Esophagus muscularis mucosa (tissue), 4 donors: Measurements from ENCODE around the gene ARMC9. TPM values are rescaled to one million over a fixed set of nuclear protein-coding genes. Genes with fewer than 3 reads are reported as not detected.
"Not testable (repeated sequence)": the region's sequence is repeated elsewhere in the genome, so short reads cannot be mapped to it uniquely, and the experiment has no call there.

ENCODE experiments used
- DNase-seq: peaks from one replicate; pipeline ENCODE4 v3.0.0-alpha.2; 2017; ENCODE audit errors: extremely low spot score
- H3K27ac ChIP-seq, 4 donors: fragments of 200-600 bp; sonication (generic); replicated peaks in 1 of 4; 1 replicate in 3 of 4; 2 replicates in 1 of 4; pipeline ENCODE4 v1.5.1; 2016 to 2019; ENCODE audit warnings: mild to moderate bottlenecking in 1 of 4
- H3K27me3 ChIP-seq, 4 donors: fragments of 200-600 bp; sonication (generic); one replicate each; pipeline versions ENCODE4 v1.5.1 to v1.6.0; 2016 to 2019
- H3K36me3 ChIP-seq, 4 donors: fragments of 200-600 bp; sonication (generic); one replicate each; pipeline ENCODE4 v1.5.1; 2016 to 2019
- H3K4me1 ChIP-seq, 4 donors: fragments of 200-600 bp; sonication (generic); one replicate each; pipeline ENCODE4 v1.5.1; 2016 to 2019
- H3K4me3 ChIP-seq, 4 donors: fragments of 200-600 bp; sonication (generic); 1 replicate in 2 of 4; 2 replicates in 2 of 4; pipeline ENCODE4 v1.5.1; 2016 to 2019; ENCODE audit warnings: mild to moderate bottlenecking in 4 of 4, moderate library complexity in 1 of 4
- H3K9me3 ChIP-seq, 4 donors: fragments of 200-600 bp; sonication (generic); 1 replicate in 3 of 4; 2 replicates in 1 of 4; pipeline ENCODE4 v1.5.1; 2016 to 2019
- CTCF ChIP-seq, 3 experiments: fragments of 200-600 bp in 2 of 3; fragments of 450-650 bp in 1 of 3; sonication (generic) in 2 of 3; IDR thresholded peaks; one replicate each; pipeline ENCODE4 v1.5.1; 2017 to 2019; ENCODE audit warnings: antibody characterized with exemption in 3 of 3, mild to moderate bottlenecking in 2 of 3, moderate library complexity in 1 of 3
- EP300 ChIP-seq: sonication (generic); formaldehyde crosslinking; IDR thresholded peaks from one replicate; pipeline ENCODE4 v1.6.1; 2017; ENCODE audit warnings: antibody characterized with exemption
- POLR2A ChIP-seq: fragments of 450-650 bp; IDR thresholded peaks from one replicate; pipeline ENCODE4 v1.6.1; 2017; ENCODE audit warnings: antibody characterized with exemption, moderate library complexity, mild to moderate bottlenecking, low read depth
- POLR2AphosphoS5 ChIP-seq, 2 donors: sonication (generic); formaldehyde crosslinking; IDR thresholded peaks; one replicate each; pipeline ENCODE4 v1.6.1; 2017; ENCODE audit warnings: antibody characterized with exemption in 2 of 2
- WGBS: methylation state at CpG from one replicate; pipeline ENCODE4 v1.1.5; 2018; 5-methylcytosine and 5-hydroxymethylcytosine counted together
- intact Hi-C: fragments of 100-400 bp; cut with DNase I; formaldehyde crosslinking; loops from one replicate; pipeline ENCODE4 v1.15.1; 2023
- total RNA-seq, 4 donors: library from RNA; depleted of rRNA; stranded (reverse); fragments of >200 nt; gene quantifications; one replicate each; pipeline versions ENCODE4 v1.1.0 to v1.2.1, GENCODE V29; 2016

Gene ARMC9
- total RNA-seq, 4 donors from 2014 or later, result 119 to 262 (median 152) TPM

DNA sequence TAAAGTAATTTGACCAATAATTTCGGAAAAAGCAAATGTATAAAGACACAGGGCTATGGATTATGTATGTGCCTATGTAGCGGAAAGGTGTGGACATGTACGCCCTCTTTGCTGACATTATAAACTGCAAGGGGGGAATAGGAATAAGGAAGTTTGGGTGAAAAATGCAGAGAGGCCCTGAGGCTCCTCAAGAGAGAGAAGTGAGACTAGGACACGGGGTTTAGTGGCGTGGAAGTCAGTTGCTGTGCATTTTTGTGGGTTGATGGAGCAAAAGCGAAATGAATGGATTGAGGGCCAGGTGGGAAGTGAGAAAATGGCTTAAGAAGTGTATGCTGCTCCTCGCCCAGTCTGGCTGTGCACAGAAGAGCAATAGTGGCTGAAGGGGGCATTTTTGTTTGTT is 100.8 kb downstream of the ARMC9 start:
- DNase-seq, result peak; percentile 90
- Histone ChIP-seq H3K27ac (no peak overlapping the region), H3K27me3 (no peaks in the 10 kb centered on the region), H3K4me3 (no peak overlapping the region), H3K4me1 (peaks cover 0 to 10% (median 5%) of the 10 kb centered on the region in 4 donors), H3K9me3 (no peaks in the 10 kb centered on the region), H3K36me3 (peaks cover 0 to 75% (median 39%) of the 10 kb centered on the region in 4 donors)
- intact Hi-C loops, result loop anchor here (10.0 kb wide), 1 partner anchor 116 kb away; no protein-coding TSS in a partner anchor
- 78% methylated on average over 7 of the region's 7 CpGs for WGBS
- TF ChIP-seq CTCF (IDR thresholded peaks at IDR 0.05) (no peak), EP300 (no peak), POLR2AphosphoS5 (IDR thresholded peaks at IDR 0.05) (no peak), POLR2A (no peak)

DNA sequence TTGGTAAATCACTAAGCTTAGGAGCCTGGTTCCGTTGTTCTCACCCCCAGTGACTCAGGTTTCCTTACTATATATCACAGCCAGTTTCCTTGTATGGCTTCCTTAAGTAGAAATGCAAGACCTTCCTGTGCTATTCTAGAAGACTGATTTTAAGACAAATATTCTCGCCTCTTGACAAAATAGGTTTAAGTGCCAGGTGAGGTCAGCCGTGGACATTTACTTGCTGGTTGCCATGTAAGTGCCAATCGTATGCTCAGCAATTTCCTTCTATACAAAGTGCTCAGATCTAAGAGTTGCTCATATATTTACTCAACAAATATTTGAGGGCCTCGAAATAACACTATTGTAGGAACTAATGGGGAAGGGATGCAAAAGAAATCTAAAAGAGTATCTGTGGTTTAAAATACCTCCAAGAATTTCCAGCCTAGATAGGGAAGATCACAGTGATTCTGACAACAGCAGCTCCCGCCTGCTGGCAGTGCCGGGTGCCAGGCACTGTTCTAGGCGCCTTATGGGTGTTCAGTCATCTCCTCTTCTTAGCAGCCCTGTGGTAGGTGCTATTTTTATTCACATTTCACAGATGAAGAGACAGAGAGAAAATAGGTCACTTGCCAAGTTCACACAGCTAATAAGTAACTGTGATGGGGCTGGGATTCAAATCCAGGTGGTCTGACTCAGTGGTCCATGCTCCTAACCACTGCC is 101.7 kb downstream of the ARMC9 start:
- no peak overlapping the region for H3K27ac ChIP-seq
- H3K4me1 ChIP-seq, result peaks cover 0 to 7% (median 5%) of the 10 kb centered on the region in 4 donors
- peaks cover 0 to 66% (median 33%) of the 10 kb centered on the region in 4 donors for H3K36me3 ChIP-seq
- H3K4me3 ChIP-seq, result no peak overlapping the region
- WGBS, result 72% methylated on average over 8 of the region's 8 CpGs
- TF ChIP-seq CTCF (IDR thresholded peaks at IDR 0.05), result no peak
- TF ChIP-seq EP300, result no peak
- intact Hi-C loops, result no loop called here
- DNase-seq, result peak; percentile 68
- no peaks in the 10 kb centered on the region for H3K9me3 ChIP-seq
- H3K27me3 ChIP-seq, result no peaks in the 10 kb centered on the region

DNA sequence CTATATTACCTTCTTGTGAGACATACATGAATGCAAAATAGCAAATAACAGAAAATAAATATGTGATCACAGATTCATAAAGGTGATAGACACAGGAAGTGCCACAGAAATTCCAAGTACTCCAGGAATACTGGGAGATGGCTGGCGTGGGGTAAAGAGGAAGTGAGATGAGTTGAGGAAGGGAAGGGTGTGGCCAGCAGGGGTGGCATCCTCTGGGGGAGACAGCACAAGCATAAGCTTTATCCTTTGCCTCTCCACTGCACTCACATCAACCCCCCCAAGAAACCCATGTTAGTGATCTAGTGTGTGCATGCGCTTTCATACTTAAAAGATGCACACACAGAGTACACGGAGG is 102.3 kb downstream of the ARMC9 start:
- intact Hi-C loops, result no loop called here
- 89% methylated on average over 3 of the region's 3 CpGs for WGBS
- Histone ChIP-seq H3K4me3 (no peak overlapping the region), H3K27me3 (no peaks in the 10 kb centered on the region), H3K4me1 (peaks cover 0 to 7% (median 7%) of the 10 kb centered on the region in 4 donors), H3K27ac (no peak overlapping the region), H3K9me3 (no peaks in the 10 kb centered on the region), H3K36me3 (peaks cover 0 to 61% (median 30%) of the 10 kb centered on the region in 4 donors)
- DNase-seq, result peak; percentile 39
- no peak for TF ChIP-seq CTCF (IDR thresholded peaks at IDR 0.05)
- no peak for TF ChIP-seq POLR2AphosphoS5 (IDR thresholded peaks at IDR 0.05)
- TF ChIP-seq POLR2A, result no peak
- TF ChIP-seq EP300, result no peak

- DNase-seq, result peak; percentile 39
- WGBS, result 93% methylated on average over 6 of the region's 6 CpGs
- H3K27me3 ChIP-seq, H3K9me3 ChIP-seq, H3K27ac ChIP-seq, intact Hi-C loops, H3K4me3 ChIP-seq: not testable (repeated sequence)
- peaks cover 0 to 16% (median 10%) of the 10 kb centered on the region in 4 donors for H3K4me1 ChIP-seq
- H3K36me3 ChIP-seq, result peaks cover 0 to 47% (median 15%) of the 10 kb centered on the region in 4 donors
Measured at GRCh38 chr2:231304259-231304658, 105.8 kb downstream of the ARMC9 start.

DNA sequence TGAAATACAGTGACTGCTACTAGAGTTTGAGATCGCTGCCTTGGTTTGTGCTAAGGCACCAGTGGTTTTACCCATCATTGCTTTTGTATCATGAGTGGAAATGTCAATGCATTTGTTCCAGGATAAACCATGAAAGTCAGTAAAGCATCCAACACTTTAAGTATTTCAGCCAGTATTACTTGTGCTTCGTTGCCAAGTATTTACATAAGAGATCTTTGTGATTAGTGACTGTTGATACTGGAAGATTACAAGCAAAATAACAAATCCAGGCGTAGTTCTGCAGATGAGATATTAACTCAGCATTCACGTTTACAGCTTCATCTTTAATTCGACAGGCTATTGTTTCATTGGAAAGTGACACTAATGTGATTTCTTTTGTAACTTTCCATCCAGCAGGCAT is 106.8 kb downstream of the ARMC9 start:
- no peaks in the 10 kb centered on the region for H3K27me3 ChIP-seq
- intact Hi-C loops, result no loop called here
- WGBS, result 72% methylated on average over 5 of the region's 5 CpGs

More for the DNA sequence above, 106.8 kb downstream of the ARMC9 start:
- DNase-seq, result no peak
- Histone ChIP-seq H3K36me3 (peaks cover 0 to 40% (median 14%) of the 10 kb centered on the region in 4 donors), H3K9me3 (no peaks in the 10 kb centered on the region), H3K4me3 (no peak overlapping the region), H3K4me1 (peaks cover 0 to 15% (median 10%) of the 10 kb centered on the region in 4 donors), H3K27ac (no peak overlapping the region)
- no peak for TF ChIP-seq EP300
- TF ChIP-seq CTCF (IDR thresholded peaks at IDR 0.05), result no peak
